Fibroblast of skin of left biceps (primary cell): ENCODE measurements around the gene CRTC1.

Experiments
- DNase-seq, 2 experiments: peaks; one replicate each; pipeline ENCODE4 v3.0.0-alpha.2; 2013; ENCODE audit warnings: low read depth in 2 of 2

Gene CRTC1

GRCh38 chr19:18653853-18654252 is 29.6 kb upstream of the CRTC1 start:
- no peak for DNase-seq

- DNase-seq = no peak
These were observed 29.0 kb upstream of the CRTC1 start for GRCh38 chr19:18654469-18654868.

GRCh38 chr19:18655173-18655844 is 28.2 kb upstream of the CRTC1 start:
- no peak for DNase-seq

- no peak for DNase-seq
These were observed 27.0 kb upstream of the CRTC1 start for GRCh38 chr19:18656337-18657086.

DNA sequence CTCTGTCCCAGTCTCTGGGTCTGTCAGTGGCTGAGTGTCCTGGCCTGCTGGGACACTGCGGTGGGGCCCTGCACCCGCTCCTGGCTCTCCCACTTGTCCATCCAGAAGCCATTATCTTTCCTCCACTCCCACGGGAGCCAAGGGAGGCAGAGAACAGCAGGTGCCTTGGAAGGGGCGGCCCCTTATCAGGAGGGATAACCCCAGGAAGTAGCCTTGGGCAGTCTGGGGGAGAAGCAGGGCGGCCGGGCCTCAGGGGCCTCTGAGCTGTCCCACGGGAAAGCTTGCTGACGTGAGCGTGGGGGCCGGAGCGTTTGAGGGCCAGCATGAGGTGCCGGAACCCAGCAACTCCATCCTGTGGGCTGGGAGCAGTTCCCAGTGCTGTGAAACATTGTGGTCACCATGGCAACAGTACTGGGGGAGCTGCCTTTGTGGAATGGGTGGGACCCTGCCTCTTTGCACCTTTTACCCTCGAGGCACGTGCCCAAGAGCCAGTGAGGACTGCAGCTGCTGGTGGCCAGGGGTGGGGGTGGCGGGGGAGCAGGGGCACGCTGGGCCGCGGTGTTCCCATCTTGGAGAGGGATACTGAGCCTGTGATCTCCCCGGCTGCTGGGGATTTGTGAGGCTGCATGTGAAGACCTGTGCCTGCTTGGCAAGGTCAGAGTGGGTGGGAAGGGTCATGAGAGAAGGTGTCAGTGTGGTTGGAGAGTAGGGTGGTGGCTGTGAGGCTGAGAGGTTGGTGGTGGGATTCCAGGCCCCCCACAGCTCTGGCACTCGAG is 25.7 kb upstream of the CRTC1 start:
- no peak for DNase-seq

GRCh38 chr19:18658366-18658855 is 25.1 kb upstream of the CRTC1 start:
- no peak for DNase-seq

DNA sequence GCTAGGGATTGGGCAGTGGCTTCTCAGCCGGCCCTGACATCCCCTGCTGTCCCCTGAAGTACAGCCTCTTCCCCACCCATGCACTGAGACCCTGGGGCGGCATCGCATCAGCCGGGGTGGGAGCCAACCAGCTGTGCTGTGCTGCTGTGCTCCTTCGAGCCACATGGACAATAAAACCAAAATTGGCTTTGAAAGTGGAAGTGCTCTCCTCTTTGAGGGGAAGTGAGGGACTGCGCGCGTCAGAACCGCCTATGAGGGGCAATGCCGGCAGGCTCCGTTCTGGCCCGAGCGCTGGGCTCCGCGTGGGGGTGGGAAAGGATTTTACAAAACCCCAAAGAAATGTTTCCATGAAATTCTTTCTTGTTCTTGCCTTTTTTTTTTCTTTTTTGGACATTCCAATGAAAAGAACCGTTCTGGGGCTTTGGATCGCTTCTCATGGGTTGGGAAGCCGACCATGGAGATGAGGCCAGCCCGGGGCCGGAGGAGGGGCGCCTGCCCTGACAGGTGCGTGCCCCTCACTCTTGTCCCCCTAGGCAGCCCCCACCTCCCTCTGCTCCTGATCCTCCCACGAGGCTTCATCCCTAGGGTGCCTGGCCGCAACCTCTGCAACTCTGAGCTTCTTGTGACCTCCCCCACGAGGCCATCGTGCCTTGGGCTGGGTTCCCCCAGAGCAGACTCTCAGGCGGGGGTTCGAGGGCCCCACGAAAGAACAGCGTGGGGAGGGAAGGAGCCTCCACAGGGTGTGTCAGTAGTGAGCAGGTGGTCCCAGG is 24.0 kb upstream of the CRTC1 start:
- DNase-seq = no peak

DNA sequence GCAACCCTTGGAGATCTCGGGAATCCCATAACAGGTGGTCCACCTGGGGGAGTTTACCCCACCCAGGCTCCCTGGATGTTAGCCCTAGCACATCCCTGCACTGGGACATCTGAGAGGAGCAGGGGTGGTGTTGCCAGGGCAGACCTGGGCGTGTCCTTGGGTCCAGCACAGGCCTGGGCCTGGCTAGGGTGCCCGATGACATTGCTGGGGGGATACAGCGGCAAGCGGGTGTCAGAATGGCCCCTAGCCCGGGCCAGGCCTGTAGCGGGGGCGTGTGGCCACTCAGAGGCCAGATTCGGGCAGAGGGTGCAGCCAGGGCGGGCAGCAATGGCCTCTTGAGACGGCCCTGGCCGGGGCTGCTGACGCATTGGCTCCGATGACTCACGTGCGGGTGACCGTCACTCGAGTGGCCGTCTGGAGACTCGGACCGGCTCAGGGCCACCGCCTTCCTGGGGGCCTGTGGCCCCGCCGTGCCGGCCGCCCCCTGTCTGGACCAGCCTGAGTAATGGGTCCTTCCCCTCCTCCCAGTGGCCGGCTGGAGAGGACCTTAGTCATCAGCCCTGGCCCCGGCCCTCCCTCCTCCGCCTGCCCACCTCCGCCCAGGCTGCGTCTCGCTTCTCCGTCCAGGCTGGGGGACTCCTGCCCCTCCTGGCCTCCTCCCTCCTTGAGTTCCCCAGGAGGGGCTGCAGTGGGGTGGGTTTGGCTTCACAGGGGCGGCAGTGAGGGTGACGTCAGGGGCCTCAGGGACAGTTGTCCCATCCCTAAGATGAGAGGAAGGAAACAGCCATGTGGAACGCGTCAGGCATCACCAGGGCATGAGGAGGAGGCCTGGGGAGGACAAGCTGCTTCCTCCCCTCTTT is 23.2 kb upstream of the CRTC1 start:
- DNase-seq = no peak

DNA sequence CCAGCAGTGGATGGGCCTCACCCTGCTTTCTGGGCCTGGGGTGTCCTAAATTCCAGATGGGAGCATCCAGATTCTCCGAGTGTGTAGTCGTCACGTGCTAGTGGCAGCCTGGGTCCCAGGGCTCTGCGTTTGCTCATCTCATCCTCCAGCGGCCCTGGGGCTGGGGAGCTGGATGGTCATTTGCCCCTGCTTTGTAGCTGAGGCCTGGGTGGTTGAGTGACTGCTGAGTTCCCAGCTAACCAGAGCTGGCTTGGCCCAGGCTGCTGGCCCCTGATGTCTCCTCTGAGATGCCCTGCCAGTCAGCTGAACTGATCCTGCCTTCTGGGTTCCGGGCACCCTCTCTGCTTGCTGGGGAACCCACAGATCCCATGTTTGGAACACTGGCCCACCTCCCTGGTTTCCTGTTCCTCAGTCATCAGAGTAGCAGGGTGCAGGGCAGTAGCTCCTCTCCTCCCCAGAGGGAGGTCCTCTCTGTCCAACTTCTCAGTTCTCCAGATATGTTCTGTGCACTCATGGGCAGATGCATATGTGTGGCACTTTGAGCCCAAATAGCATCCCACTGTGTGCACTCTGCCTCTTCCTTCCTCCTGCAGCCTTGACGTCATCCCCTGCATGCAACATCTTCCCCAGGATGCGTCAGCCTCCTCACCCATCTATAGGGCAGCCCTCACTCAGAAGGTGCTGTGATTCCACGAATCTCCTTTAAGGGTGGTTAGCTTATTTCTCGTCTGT is 22.4 kb upstream of the CRTC1 start:
- no peak for DNase-seq

DNA sequence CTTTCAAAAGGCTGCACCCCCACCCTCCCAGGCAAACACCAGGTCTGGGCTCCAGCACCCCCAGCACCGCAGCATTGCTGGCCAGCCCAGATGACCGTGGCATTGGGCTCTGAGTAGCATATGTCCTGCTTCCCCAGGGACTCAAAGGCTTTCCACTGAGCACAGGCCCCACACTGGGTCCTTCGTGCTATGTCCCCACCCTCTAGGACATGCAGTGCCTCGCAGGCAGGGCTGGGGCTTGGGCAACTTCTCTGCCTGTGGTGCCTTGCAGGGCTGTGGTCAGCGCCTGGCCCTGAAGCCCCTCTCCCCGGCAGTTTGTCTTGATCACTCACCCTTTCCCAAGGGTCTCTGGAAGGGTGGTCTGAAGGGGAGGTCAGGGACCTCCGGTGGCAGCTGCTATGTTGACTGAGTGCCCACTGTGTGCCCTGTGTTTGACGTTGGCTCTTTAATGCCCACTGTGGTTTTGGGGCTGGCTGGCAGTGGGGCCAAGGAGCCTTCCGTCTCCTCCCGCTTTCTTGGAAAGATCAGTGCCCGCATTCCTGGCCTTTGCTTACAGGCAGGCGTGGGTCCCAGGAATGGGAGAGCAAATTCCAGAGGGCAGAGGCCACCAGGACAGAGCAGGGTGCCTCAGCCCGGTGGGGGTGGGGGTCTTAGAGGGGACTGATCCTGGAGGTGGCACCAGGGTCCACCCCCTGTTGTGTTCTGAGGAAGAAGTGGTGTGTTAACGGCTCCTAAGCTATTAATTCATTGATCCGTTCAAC is 20.3 kb upstream of the CRTC1 start:
- no peak for DNase-seq

GRCh38 chr19:18663940-18664530 is 19.4 kb upstream of the CRTC1 start:
- DNase-seq = no peak

DNA sequence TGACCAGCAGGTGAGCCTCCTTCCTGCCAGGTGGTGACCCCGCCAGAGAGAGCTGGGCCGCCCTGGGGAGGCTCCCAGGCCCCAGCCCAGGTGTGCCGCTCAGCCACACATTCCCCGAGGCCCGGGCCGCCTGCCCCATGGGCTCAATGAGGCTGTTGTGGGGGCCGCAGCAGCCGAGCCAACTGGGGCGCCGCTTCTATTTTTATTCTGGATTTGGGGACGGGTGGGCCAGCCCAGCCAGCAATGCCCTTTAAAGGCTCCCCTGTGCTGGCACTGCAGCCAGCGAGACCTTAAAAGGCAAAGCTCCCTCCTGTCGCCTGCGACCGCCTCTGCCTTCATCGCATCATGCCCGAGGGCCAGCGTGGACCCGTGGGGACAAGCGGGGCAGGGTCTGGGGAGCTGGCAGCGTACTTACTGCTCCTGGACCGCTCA is 17.7 kb upstream of the CRTC1 start:
- DNase-seq = no peak

- no peak for DNase-seq
These were observed 17.2 kb upstream of the CRTC1 start for GRCh38 chr19:18666317-18666716.

GRCh38 chr19:18666784-18667183 is 16.7 kb upstream of the CRTC1 start:
- DNase-seq = no peak

- DNase-seq = no peak
These were observed 15.8 kb upstream of the CRTC1 start for GRCh38 chr19:18667531-18668251.

GRCh38 chr19:18668252-18668631 is 15.2 kb upstream of the CRTC1 start:
- no peak for DNase-seq

- DNase-seq = no peak
These were observed 14.5 kb upstream of the CRTC1 start for GRCh38 chr19:18668744-18669523.

- no peak for DNase-seq
These were observed 14.0 kb upstream of the CRTC1 start for GRCh38 chr19:18669524-18669817.
